Nephron (organoid): ENCODE results near the gene PRPF6.
A peak's percentile ranks its signal among the peaks of the same experiment; 100 is the strongest.

Experiments
- H3K27ac Mint-ChIP-seq, 3 experiments: 2 replicates each; pipeline ENCODE4 v1.8.0; 2020; ENCODE audit warnings: mixed read lengths in 3 of 3, mild to moderate bottlenecking in 2 of 3, moderate library complexity in 1 of 3
- H3K27me3 Mint-ChIP-seq: 2 replicates; pipeline ENCODE4 v1.8.0; 2021; ENCODE audit warnings: low read depth, mild to moderate bottlenecking, moderate library complexity, mixed read lengths
- H3K36me3 Mint-ChIP-seq: 2 replicates; pipeline ENCODE4 v1.8.0; 2020; ENCODE audit warnings: low read depth, mixed read lengths
- H3K4me1 Mint-ChIP-seq: 2 replicates; pipeline ENCODE4 v1.8.0; 2020; ENCODE audit warnings: mixed read lengths
- H3K4me3 Mint-ChIP-seq, 3 experiments: 2 replicates each; pipeline ENCODE4 v1.8.0; 2020; ENCODE audit warnings: mild to moderate bottlenecking in 3 of 3, mixed read lengths in 3 of 3, moderate library complexity in 2 of 3
- H3K9me3 Mint-ChIP-seq: 2 replicates; pipeline ENCODE4 v1.8.0; 2020; ENCODE audit warnings: mixed read lengths
- TF ChIP-seq, protein P1 (sequence below), 3 experiments: fragments of 200-600 bp; sonication (generic); IDR thresholded peaks; one replicate each; pipeline ENCODE4 v1.5.0; 2021; ENCODE audit warnings: antibody characterized with exemption in 3 of 3; ENCODE audit not compliant: unreplicated experiment in 3 of 3

PRPF6 gene

DNA sequence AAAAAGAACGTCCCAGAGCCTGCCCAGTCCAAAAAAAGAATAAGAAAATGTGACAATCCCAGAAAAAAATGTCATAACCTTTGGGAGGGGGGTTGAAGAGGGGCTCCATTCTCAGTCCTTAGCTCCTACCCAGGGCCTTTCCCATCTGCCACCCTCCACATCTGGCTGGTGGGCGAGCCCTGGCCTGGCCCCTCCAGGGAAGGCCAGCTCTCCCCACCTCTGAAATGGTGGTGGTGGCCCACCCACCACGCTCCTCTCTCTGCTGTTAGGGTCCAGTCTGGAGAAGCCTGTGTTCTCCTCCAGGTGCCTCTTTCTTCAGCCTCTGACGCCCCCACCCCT lies 98.0 kb downstream of the PRPF6 start:
- H3K4me1 Mint-ChIP-seq = peaks cover 5% of the 10 kb centered on the region
- peak overlapping the region; percentile 65 to 74 (median 70) for H3K4me3 Mint-ChIP-seq
- no peaks in the 10 kb centered on the region for H3K36me3 Mint-ChIP-seq
- peaks cover 23% of the 10 kb centered on the region for H3K27me3 Mint-ChIP-seq
- peak overlapping the region in 1 of 3 experiments; percentile 16 for H3K27ac Mint-ChIP-seq
- TF ChIP-seq, protein P1, sequence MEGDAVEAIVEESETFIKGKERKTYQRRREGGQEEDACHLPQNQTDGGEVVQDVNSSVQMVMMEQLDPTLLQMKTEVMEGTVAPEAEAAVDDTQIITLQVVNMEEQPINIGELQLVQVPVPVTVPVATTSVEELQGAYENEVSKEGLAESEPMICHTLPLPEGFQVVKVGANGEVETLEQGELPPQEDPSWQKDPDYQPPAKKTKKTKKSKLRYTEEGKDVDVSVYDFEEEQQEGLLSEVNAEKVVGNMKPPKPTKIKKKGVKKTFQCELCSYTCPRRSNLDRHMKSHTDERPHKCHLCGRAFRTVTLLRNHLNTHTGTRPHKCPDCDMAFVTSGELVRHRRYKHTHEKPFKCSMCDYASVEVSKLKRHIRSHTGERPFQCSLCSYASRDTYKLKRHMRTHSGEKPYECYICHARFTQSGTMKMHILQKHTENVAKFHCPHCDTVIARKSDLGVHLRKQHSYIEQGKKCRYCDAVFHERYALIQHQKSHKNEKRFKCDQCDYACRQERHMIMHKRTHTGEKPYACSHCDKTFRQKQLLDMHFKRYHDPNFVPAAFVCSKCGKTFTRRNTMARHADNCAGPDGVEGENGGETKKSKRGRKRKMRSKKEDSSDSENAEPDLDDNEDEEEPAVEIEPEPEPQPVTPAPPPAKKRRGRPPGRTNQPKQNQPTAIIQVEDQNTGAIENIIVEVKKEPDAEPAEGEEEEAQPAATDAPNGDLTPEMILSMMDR (IDR thresholded peaks at IDR 0.05; ENCODE audit: unreplicated experiment in 3 of 3) = no peak
- no peaks in the 10 kb centered on the region for H3K9me3 Mint-ChIP-seq

DNA sequence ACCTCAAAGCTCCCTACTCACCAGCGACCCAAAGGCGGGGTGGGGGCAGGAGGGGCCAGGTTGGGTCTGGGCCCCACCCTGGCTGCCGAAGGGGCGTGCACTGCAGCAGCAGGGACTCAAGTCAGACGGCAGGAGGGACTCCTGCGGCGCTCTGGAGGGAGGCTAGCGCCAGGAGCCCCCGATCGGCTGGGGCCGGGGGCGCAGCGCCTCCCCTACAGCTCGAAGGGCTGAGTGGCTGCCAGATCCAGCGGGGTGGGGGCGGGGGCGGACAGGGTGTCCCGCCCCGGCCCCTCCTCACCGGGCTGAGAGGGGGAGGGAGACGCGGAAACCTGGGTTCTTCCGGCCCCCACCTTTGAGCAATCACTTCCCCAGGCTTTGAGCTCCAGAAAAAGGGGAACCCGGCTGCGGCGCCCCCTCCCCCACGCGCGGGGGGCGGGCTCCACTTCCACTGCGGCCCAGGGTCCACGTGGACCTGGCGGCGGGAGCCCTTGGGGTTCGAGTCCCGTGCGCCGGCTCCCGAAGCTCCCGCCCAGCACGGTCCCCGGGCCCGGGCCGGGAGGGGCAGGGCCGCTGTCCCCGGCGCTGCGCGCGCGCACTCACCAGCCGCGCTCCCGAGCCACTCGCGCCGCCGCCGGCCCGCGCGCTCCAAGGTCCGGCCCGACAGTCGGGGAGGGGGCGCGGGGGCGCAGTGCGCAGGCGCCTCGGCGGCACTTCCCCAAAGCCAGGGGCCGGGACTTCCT lies 98.5 kb downstream of the PRPF6 start, which contains the start of gene RGS19:
RGS19 (minus strand) TSS at position 246 of the 740 bp plus-strand sequence. CDS start 2,632 bp downstream, outside the sequence.
- Mint-ChIP-seq H3K36me3 (no peaks in the 10 kb centered on the region), H3K4me1 (peaks cover 10% of the 10 kb centered on the region), H3K27ac (peak within 1 kb of the TSS; percentile 13 to 49 (median 27)), H3K4me3 (peak within 1 kb of the TSS; percentile 79 to 90 (median 85)), H3K27me3 (peaks cover 28% of the 10 kb centered on the region), H3K9me3 (no peaks in the 10 kb centered on the region)
- TF ChIP-seq, protein P1 (IDR thresholded peaks at IDR 0.05; ENCODE audit: unreplicated experiment in 3 of 3) = no peak

DNA sequence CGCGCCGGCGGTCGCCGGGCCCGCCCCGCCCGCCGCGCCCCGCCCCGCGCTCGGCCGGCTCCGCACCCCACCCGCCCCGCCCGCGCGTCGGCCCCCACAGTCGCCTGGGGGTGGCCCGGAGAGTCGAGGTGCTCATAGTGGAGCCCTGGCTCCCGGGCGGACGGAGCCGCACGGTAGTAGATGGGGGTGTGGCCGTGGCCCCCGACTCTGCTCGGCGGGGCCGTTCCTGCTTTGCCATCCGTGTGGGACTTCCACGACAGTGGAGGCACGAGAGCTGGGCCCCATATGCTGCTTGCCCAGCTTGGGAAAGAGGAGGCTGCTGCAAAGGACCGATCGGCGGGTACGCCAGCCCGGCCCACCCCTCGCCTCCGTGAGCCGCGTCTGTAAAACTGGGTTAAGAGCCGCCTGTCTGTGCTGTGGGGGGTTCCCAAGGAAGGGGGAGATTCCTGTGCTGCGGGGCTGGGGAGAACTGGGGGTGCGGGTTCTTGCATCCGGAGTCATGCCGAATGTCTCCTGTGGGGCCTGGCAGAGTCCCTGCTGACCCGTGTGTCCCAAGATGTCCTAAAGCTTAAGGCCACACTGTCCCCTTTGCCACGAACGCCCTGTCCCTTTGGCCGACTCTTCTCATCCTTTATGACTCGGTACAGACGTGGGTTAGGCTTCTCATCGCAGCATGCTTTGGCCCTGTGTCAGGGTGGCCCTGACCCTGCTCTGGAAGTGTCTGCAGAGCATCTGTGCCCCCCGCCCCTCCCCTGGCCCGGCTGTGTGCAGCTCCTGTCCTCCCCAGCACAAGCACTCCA lies 99.3 kb downstream of the PRPF6 start, which contains the start of gene OPRL1:
OPRL1 (plus strand) TSS at position 70 of the 800 bp plus-strand sequence. CDS start 12,639 bp downstream, outside the sequence.
- H3K9me3 Mint-ChIP-seq = no peaks in the 10 kb centered on the region
- TF ChIP-seq, protein P1 (IDR thresholded peaks at IDR 0.05; ENCODE audit: unreplicated experiment in 3 of 3) = no peak
- H3K27me3 Mint-ChIP-seq = peaks cover 34% of the 10 kb centered on the region

DNA sequence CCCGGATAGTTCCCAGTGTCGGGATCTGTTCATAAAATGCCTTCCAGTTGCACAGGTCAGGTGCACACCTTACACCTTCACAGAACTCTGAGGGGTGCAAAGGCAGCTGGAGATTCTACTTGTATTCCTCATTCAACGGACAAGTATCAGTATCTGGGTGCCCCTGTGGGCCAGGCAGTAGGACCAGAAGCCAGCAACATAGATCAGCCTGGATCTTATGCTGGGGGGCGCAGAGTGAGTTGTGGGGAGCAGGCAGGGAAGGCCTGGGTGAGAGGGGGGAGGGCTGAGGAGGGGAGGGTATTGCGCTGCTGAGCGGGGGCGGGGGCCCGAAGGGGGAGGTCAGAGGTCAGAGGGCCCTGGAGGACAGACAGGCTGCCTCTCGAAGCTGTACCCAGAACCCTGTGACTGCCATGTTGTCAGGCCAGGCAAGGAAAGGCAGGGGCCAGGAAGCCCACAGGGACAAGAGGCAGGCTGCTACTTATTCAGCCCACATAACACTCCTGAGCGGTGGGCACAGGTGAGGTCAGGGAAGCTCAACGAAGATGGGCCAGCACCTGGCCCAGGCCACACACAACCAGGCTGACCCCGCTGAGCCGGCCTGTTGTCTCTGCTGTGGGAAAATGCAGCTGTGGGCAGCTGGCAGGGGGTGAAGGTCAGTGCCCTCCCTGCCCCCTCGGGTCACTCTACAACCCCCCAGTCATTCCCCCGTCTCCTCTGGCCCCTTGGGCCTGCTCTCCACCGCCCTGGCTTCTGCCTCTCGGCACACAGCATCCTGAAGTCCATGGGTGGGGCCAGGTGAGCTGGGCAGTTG lies 100.1 kb downstream of the PRPF6 start:
- Mint-ChIP-seq H3K27me3 (peaks cover 43% of the 10 kb centered on the region), H3K36me3 (no peaks in the 10 kb centered on the region), H3K4me1 (peaks cover 15% of the 10 kb centered on the region), H3K9me3 (no peaks in the 10 kb centered on the region), H3K27ac (peak overlapping the region; percentile 13 to 49 (median 27)), H3K4me3 (peak overlapping the region; percentile 79 to 90 (median 85))
- TF ChIP-seq, protein P1 (IDR thresholded peaks at IDR 0.05; ENCODE audit: unreplicated experiment in 3 of 3) = no peak

More for the DNA sequence above, 99.3 kb downstream of the PRPF6 start, which contains the start of gene OPRL1:
- peak within 1 kb of the TSS; percentile 79 to 90 (median 85) for H3K4me3 Mint-ChIP-seq
- H3K27ac Mint-ChIP-seq = peak within 1 kb of the TSS; percentile 13 to 49 (median 27)
- peaks cover 12% of the 10 kb centered on the region for H3K4me1 Mint-ChIP-seq
- no peaks in the 10 kb centered on the region for H3K36me3 Mint-ChIP-seq

DNA sequence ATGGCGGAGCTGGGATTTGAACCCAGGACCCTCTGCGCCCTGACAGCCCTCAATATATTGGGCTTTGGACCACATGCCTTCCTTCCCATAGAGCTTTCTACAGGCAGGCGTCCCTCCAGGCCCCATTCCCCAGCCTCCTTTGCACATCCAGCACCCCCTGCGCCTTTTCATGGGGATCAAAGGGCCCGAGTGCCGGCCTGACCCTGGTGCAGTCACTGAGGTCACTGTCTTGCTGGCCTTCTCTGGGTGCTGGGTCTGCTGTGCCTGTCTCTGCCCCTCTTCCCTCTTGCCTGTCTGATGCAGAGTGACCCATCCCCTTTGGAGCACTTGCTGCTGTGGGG lies 100.7 kb downstream of the PRPF6 start:
- TF ChIP-seq, protein P1 (IDR thresholded peaks at IDR 0.05; ENCODE audit: unreplicated experiment in 3 of 3) = no peak
- Mint-ChIP-seq H3K27me3 (peaks cover 48% of the 10 kb centered on the region), H3K9me3 (no peaks in the 10 kb centered on the region), H3K27ac (peak overlapping the region in 1 of 3 experiments; percentile 48), H3K36me3 (no peaks in the 10 kb centered on the region), H3K4me1 (peaks cover 15% of the 10 kb centered on the region), H3K4me3 (peak overlapping the region; percentile 73 to 82 (median 81))
